ENCODE measurements around the gene NCEH1.
"Not testable (repeated sequence)": the region's sequence is repeated elsewhere in the genome, so short reads cannot be mapped to it uniquely, and the experiment has no call there.

Gene NCEH1

GRCh38 chr3:172675441-172676193, 35.2 kb downstream of the NCEH1 start:
- TF ChIP-seq, protein P1, sequence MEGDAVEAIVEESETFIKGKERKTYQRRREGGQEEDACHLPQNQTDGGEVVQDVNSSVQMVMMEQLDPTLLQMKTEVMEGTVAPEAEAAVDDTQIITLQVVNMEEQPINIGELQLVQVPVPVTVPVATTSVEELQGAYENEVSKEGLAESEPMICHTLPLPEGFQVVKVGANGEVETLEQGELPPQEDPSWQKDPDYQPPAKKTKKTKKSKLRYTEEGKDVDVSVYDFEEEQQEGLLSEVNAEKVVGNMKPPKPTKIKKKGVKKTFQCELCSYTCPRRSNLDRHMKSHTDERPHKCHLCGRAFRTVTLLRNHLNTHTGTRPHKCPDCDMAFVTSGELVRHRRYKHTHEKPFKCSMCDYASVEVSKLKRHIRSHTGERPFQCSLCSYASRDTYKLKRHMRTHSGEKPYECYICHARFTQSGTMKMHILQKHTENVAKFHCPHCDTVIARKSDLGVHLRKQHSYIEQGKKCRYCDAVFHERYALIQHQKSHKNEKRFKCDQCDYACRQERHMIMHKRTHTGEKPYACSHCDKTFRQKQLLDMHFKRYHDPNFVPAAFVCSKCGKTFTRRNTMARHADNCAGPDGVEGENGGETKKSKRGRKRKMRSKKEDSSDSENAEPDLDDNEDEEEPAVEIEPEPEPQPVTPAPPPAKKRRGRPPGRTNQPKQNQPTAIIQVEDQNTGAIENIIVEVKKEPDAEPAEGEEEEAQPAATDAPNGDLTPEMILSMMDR (IDR thresholded peaks at IDR 0.05; ENCODE audit: low read depth, low read length), result peak; percentile 54
- H3K4me3 ChIP-seq (ENCODE audit: low read depth, low read length), result no peak overlapping the region

DNA sequence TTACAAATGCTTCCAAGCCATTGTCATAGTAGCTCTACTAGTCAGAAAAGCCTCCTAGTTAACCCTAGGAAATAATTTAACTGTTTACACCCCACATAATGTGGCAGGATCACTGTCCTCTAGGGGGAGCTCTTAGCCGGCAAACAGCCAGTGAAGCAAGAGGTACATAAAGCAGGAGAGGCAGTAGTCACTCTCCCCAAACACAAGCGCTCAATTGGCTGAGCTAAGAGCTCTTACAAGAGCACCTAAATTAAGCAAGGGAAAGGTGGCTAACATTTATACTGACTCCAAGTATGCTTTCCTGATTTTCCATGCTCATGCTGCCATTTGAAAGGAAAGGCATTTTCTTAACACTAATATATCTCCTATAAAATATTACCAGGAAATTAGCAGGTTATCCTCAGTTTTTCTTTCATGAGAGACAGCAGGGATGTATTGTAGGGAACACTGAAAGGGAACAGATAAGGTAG, 37.6 kb downstream of the NCEH1 start:
- H3K4me3 ChIP-seq (ENCODE audit: low read depth, low read length), result no peak overlapping the region
- TF ChIP-seq, protein P1 (IDR thresholded peaks at IDR 0.05; ENCODE audit: low read depth, low read length), result peak; percentile 63

- no peak overlapping the region for H3K4me3 ChIP-seq (ENCODE audit: low read depth, low read length)
- TF ChIP-seq, protein P1 (IDR thresholded peaks at IDR 0.05; ENCODE audit: low read depth, low read length), result no peak
Observed at GRCh38 chr3:172669021-172669420, 41.8 kb downstream of the NCEH1 start.

- TF ChIP-seq, protein P1 (IDR thresholded peaks at IDR 0.05; ENCODE audit: low read depth, low read length), result peak; percentile 91
- H3K4me3 ChIP-seq (ENCODE audit: low read depth, low read length), result no peak overlapping the region
Observed at GRCh38 chr3:172666873-172667694, 43.8 kb downstream of the NCEH1 start.

DNA sequence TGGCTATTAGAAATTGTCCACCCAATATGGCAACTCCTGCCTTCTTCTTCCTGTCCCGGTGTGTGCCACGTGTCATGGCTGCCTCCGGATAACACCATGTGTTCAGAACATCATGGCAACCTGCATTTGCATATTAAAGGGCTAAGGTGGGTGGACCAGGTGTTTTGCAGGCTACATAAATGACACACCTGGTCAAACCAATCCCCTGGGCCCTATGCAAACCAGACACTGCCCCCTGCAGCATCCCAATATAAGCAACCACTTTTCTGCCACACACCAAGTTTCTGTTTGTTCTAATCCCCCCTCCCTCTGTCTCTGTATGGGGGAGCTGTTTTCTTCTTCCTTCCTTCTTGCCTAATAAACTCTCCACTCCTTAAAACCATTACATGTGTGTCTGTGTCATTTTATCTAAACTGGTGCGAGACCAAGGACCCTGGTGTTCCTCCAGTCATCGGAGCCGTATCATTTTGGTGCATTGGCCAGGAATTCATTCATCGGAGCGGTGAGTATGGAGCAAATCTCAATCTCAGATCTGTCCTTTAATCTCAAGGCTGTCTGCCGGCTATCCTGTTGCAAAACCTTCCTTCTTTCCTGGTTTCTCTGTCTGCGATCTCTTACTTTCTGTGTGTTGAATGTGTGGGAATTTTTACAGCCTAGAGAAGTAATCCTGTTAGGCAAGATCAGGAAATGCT, 44.5 kb downstream of the NCEH1 start:
- no peak overlapping the region for H3K4me3 ChIP-seq (ENCODE audit: low read depth, low read length)
- TF ChIP-seq, protein P1 (IDR thresholded peaks at IDR 0.05; ENCODE audit: low read depth, low read length), result 0 out of 2 replicates have a peak, but pooled peaks have one; percentile 13

- not testable (repeated sequence) for H3K4me3 ChIP-seq (ENCODE audit: low read depth, low read length)
Observed at GRCh38 chr3:172665510-172665909, 45.4 kb downstream of the NCEH1 start.

DNA sequence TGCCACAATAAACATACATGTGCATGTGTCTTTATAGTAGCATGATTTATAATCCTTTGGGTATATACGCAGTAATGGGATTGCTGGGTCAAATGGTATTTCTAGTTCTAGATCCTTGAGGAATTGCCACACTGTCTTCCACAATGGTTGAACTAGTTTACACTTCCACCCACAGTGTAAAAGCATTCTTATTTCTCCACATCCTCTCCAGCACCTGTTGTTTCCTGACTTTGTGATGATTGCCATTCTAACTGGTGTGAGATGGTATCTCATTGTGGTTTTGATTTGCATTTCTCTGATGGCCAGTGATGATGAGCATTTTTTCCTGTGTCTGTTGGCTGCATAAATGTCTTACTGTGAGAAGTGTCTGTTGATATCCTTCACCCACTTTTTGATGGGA, 50.4 kb downstream of the NCEH1 start:
- H3K4me3 ChIP-seq (ENCODE audit: low read depth, low read length), result not testable (repeated sequence)

All from WI38 (cell line).